Coronary artery (tissue), 2 donors: ENCODE results near the gene AGBL4.

ENCODE experiments used
- DNase-seq: peaks from one replicate; pipeline ENCODE4 v3.0.0-alpha.2; 2017; ENCODE audit warnings: low spot score
- H3K27ac ChIP-seq, 2 donors: fragments of 200-600 bp; sonication (generic); one replicate each; pipeline ENCODE4 v1.5.1; 2016 to 2019
- H3K4me3 ChIP-seq: fragments of 200-600 bp; sonication (generic); 2 replicates; pipeline ENCODE4 v1.5.1; 2016; ENCODE audit warnings: mild to moderate bottlenecking, moderate library complexity
- TF ChIP-seq, protein P1 (sequence below): fragments of 200-600 bp; sonication (generic); IDR thresholded peaks from one replicate; pipeline ENCODE4 v1.5.1; 2019; ENCODE audit warnings: antibody characterized with exemption

The AGBL4 gene

DNA sequence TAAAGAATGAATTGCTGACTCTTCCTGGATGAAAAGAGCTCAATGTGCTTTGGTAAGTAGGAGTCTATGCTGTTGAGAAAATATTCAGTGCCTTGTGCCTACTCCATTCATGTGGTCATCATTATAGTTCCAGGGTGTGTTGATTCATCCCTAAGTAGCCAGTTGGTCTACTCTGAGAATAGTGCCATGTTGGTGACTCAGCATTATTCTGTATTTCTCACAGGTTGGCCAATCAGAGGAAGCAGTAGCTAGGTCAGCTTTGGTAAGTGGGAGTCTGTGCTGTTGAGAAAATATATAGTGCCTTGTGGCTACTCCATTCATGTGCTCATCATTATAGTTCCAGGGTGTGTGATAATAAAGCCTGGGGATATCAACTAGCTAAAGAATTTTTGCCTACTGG, 397.3 kb downstream of the AGBL4 start:
- no peak overlapping the region for H3K27ac ChIP-seq
- TF ChIP-seq, protein P1, sequence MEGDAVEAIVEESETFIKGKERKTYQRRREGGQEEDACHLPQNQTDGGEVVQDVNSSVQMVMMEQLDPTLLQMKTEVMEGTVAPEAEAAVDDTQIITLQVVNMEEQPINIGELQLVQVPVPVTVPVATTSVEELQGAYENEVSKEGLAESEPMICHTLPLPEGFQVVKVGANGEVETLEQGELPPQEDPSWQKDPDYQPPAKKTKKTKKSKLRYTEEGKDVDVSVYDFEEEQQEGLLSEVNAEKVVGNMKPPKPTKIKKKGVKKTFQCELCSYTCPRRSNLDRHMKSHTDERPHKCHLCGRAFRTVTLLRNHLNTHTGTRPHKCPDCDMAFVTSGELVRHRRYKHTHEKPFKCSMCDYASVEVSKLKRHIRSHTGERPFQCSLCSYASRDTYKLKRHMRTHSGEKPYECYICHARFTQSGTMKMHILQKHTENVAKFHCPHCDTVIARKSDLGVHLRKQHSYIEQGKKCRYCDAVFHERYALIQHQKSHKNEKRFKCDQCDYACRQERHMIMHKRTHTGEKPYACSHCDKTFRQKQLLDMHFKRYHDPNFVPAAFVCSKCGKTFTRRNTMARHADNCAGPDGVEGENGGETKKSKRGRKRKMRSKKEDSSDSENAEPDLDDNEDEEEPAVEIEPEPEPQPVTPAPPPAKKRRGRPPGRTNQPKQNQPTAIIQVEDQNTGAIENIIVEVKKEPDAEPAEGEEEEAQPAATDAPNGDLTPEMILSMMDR: no peak
- no peak for DNase-seq

DNA sequence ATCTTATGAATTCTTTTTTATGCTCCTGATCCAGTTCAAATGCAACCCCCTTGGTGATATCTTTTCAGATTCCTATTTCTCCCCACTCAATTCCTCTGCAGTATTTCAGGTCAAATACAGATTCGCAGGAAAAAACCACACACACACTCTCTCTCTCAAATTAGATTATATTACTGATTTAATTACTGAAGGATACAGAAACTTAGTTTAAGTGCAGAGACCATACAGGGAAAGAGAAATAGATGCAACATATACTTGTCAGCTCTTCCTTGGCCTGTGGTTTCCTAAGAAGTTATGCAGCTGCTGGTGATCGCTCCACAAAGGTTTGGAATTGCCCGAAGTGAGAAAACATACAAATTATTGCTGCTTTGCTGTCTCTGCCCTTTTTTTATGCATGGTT, 400.9 kb downstream of the AGBL4 start:
- TF ChIP-seq, protein P1: no peak
- DNase-seq: no peak
- Histone ChIP-seq H3K4me3 (no peak overlapping the region), H3K27ac (no peak overlapping the region)

More for the DNA sequence above, 397.3 kb downstream of the AGBL4 start:
- H3K4me3 ChIP-seq: no peak overlapping the region

DNA sequence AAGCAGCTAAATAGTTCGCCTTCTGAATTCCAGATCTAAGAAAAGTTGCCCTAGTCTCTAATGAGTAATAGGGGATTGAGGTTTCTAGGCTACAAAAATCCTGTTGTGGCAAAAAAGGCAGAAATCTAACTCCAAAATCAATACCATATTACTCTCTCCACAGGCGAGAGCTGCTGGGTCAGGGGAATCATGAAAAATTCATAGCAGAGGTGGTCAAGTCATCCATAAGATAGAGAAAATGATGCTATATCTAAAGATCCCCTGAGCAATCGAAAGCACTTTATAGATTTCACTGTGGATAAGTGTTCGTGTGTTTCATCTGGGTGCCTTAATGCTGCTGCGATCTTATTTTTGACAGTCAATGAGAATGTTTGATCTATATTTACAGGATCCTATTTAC, 417.7 kb downstream of the AGBL4 start:
- TF ChIP-seq, protein P1: no peak
- DNase-seq: no peak
- Histone ChIP-seq H3K4me3 (no peak overlapping the region), H3K27ac (no peak overlapping the region)

GRCh38 chr1:49597436-49597835, 426.3 kb downstream of the AGBL4 start:
- TF ChIP-seq, protein P1: no peak
- DNase-seq: no peak
- H3K27ac ChIP-seq: no peak overlapping the region
- no peak overlapping the region for H3K4me3 ChIP-seq

DNA sequence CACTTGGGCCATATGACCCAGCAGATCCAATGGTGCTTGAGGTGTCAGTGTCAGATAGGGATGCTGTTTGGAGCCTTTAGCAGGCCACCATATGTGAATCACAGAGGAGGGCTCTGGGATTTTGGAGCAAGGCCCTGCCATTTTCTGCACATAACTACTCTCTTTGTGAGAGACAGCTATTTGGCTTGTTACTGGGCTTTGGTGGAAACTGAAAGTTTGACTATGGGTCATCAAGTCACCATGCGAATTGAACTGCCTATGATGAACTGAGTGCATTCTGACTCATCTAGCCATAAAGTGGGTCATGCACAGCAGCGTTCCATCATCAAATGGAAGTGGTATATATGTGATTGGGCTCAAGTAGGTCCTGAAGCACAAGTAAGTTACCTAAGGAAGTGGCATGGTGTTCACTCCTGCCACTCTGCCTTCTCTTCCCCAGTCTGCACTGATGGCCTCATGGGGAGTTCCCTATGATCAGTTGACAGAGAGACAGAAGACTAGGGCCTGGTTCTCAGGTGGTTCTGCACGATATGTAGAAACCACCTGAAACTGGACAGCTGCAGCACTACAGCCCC, 447.3 kb downstream of the AGBL4 start:
- DNase-seq: no peak
- TF ChIP-seq, protein P1: no peak
- H3K4me3 ChIP-seq: no peak overlapping the region
- no peak overlapping the region for H3K27ac ChIP-seq

- no peak overlapping the region for H3K27ac ChIP-seq
- TF ChIP-seq, protein P1: no peak
- DNase-seq: no peak
- H3K4me3 ChIP-seq: no peak overlapping the region
These were observed 467.0 kb downstream of the AGBL4 start for GRCh38 chr1:49556676-49557234.

DNA sequence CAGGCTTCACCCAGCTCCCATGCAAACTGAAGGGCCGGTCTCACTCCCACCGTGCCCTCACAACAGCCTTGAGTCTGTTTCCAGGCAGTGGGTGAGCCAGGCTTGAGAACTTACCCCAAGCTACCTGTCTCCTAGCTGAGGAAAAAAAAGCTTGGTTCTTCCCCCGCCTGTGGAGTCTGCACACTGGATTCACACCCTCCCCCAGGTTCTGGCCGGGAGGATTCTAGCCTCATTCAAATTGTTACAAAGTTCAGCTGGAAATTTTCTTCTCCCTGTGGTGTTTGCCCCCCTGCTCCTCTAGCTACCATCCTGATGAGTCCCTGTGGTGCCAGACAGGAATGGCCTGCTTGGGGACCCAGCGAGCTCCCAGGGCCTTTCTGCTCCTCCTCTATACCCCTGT, 471.7 kb downstream of the AGBL4 start:
- H3K27ac ChIP-seq: no peak overlapping the region
- H3K4me3 ChIP-seq: no peak overlapping the region
- DNase-seq: no peak
- TF ChIP-seq, protein P1: no peak
